Measurements from ENCODE around the gene CD300LF.

CD300LF gene

DNA sequence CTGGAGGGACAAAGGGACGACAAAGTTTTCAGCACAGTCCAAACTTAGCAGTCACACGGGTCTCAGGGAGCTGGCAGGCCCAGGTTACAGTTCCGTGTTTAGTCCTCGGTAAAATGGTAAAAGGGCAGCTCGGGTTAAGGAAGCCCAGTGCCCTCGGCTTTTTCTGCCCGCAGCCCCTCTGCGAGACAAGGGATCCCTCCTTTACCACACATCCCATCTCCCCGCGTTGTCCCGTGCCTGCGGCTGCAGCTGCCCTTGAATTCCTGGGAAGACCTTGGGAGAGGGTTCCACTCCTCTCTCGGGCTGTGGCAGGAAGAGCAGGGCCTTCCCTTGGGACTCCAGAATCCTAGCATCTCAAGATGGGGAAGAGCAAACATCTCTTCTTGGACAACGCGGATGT lies 17.1 kb upstream of the CD300LF start:
- DNase-seq (ENCODE audit: low read depth): no peak

DNA sequence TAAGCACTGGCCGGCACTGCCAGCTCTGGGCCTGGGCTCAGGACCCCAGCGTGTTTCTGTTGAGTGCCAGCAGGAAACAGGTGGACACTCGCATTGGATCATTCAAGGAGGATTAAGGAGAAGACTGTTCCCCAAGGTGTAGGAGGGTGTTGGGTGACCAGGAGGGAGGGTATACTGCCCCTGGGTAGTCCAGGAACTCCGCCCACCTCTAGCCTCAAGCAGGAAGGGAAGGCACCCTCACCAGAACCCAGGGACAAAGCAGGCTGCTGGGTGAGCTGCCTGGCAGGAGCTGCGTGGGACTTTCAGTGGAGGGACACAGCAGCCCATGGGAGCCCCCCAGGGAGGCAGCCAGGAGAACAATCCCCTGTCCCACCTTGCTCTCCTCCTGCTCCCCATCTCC lies 16.6 kb upstream of the CD300LF start:
- no peak for DNase-seq (ENCODE audit: low read depth)

DNA sequence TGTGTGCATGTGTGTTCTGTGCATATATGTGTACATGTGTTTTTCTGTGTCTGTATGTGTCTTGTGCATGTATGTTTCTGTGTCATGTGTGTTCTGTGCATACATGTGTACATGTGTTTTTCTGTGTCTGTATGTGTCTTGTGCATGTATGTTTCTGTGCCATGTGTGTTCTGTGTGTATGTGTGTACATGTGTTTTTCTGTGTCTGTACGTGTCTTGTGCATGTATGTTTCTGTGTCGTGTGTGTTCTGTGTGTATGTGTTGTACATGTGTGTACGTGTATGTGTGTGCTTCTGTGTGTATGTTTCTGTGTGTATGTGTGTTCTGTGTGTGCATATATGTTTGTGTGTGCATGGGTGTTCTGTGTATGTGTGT lies 16.0 kb upstream of the CD300LF start:
- DNase-seq (ENCODE audit: low read depth): no peak

DNA sequence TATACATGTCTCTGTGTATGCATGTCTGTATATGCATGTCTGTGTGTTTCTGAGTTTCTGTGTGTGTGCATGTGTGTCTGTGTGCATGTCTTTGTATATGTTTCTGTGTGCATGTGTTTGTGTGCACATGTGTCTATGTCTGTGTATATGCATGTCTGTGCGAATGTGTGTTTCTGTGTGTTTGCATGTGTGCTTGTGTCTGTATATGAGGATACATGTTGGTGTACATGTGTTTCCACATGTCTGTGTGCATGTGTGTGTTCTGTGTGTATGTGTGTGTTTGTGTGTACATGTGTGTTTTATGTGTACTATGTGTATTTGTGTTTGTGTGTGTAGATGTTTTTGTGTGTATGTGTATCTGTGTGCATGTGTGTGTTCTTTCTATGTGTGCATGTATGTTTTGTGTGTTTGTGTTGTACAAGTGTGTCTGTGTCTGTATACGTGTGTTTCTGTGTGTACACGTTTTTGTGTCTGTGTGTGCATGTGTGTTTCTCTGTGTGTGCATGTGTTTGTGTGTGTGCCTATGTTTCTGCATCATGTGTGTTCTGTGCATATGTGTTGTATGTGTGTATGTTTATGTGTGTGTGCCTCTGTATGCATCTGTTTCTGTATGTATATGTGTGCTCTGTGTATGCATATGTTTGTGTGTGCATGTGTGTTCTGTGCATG lies 15.4 kb upstream of the CD300LF start:
- no peak for DNase-seq (ENCODE audit: low read depth)

DNA sequence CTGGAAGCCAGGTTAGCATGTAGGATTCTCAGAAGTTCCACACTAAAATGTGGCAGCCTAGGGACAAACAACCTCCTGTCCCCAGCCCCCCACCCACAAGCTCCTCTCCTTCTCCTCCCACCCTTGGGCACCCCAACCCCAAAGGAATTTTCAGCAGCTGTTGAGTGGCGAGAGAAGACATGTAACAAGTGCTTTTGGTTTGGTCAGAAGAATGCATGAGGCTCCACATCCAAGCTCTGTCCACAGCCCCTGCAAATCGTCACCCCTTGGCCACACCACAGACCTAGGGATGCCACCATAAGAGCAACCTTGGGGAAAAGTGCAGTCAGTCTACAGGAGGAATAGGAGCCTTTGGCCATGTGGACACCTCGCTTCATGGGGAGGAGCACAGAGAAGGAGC lies 12.4 kb upstream of the CD300LF start:
- no peak for DNase-seq (ENCODE audit: low read depth)

DNA sequence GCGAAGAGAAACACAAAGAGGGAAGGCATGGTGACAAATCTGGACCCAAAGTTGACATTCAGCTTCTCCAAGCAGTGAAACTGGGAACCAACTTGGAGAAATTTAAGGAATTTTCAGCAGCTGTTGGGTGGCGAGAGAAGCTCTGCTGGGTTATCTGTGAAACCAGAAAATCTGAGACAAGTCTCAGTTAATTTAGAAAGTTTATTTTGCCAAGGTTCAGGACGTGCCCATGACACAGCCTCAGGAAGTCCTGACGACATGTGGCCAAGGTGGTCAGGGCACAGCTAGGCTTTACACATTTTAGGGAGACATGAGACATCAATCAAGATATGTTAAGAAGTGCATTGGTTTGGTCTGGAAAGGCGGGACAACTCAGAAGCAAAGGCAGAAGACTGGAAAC lies 11.2 kb upstream of the CD300LF start:
- DNase-seq (ENCODE audit: low read depth): no peak

DNA sequence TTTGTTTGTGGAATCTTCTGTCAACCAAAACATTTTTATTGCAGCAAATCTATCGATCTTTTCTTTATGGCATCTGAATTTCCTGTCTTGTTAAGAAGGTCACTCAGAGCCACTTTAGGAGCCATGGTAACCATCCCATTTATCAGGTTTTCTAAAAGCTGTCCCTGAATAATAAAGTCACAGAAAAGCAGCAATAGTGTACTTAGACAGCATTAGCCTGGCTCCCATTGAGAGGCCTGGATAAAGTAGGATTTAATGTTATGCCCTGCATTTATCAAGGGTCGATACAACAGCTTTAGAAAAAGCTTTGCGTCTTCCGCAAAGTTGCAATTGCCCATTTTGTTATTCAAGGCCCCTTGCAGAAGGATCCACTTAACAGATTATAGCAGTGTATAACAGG lies 10.1 kb upstream of the CD300LF start:
- DNase-seq (ENCODE audit: low read depth): no peak

DNA sequence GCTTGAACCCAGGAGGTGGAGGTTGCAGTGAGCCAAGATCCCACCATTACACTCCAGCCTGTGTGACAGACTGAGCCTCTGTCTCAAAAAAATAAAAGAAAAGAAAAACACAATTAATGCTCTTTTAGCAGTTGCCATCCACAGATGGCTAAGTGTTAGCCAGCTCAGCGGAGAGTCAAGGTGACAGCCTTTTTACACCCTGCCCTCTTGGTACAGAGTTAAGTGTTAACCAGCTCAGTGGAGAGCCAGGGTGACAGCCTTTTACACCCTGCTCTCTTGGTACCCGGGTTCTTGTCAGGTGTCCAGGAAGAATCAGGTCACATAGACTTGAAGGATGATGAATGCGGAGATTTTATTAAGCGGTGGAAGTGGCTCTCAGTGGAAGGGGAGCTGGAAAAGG lies 7.8 kb upstream of the CD300LF start:
- no peak for DNase-seq (ENCODE audit: low read depth)

DNA sequence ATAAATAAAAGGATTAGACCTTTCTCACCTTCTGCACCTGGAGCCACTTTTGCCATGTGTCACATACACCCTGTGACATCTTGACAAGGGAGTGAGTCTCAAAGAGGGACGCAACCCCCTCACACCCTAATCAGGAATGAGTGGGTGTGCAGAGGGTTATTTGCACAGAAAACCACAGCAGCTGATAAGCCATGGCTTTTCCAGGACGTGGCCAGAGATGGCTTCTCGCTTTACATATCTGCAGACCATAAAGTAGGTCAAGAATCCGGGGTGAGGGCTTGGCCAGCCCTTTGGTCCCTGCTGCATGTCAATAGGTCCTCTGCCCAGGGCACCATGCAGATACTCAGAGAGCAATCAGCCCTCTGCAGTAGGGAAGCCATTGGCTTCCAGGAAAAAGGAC lies 2.4 kb upstream of the CD300LF start:
- no peak for DNase-seq (ENCODE audit: low read depth)

DNA sequence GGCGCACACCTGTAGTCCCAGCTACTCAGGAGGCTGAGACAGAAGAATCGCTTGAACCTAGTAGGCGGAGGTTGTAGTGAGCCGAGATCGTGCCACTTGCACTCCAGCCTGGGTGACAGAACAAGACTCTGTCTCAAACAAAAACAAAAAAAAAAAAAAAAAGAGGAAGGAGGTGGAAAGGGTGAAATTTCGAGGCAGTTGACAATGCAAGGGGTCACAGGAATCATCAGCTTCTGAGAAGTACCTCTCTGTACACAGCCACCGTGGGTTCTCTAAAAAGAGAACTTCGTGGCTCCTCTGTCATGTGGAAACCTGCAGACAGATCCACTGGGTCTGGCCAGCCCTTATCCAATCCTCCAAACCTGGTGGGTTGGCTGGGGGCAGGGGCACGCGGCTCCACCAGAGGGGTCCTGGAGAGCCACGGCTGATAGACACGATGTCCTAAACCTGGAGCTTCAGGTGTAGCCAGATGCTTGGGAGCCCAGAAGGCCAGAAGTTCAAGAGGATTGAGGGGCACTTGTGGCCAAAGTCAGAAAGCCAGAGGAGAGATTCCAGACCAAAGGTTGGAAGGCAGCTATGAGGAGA lies 540 bp upstream of the CD300LF start:
- DNase-seq (ENCODE audit: low read depth): no peak

DNA sequence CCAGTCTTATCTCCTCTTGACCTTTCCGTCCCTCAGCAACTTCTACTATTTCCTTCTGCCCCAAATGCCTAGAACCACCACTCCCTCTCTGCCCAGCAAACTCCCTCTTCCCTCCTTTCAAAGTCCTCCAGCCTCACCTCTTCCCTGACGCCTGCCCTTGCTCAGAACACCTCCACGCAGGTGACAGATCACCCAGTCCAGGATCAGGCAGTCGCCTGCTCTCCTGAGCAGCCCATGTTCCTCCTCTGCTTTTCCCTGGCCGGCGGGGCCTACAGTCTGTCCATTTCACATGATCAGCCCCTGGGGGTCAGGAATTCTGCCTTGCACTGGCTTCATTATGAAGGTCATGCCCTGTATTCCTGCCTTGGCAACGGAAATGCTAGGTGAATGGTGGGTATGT lies 422 bp downstream of the CD300LF start:
- no peak for DNase-seq (ENCODE audit: low read depth)

DNA sequence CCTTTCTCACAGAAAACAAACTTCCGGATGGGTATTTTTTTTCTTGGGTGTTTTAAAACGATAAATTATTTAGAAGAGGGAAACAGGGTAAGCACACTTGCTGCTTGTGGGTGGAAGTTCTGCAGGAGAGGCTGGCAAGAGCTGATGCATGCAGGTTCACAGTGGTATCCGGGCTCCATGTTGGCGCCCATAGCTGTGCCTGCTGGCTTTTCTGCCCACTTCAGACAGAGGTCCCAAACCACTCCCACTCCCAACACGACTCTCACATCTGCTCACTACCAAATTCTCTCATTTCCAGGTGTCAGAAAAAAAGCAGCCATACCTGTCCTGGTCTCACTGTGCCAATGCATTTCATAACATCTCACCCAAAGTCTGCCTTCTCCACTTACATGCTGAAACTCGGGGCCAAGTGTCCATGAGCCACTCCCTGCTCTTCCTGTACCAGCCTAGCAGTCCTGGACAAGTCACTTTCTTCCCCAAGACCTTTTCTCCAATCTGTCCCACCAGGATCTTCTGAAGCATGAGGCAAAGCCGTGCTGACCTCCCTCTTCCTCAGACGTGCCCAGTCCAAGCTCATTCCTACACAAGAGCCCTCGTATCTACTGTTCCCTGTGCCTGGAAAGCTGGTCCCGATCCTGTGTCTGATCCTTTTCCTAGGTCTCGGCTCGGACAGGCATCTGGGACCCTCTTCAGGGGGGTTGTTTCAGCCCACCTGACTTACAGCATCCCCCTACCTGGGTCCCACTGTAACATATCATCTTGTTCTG lies 1.5 kb downstream of the CD300LF start:
- no peak for DNase-seq (ENCODE audit: low read depth)

DNA sequence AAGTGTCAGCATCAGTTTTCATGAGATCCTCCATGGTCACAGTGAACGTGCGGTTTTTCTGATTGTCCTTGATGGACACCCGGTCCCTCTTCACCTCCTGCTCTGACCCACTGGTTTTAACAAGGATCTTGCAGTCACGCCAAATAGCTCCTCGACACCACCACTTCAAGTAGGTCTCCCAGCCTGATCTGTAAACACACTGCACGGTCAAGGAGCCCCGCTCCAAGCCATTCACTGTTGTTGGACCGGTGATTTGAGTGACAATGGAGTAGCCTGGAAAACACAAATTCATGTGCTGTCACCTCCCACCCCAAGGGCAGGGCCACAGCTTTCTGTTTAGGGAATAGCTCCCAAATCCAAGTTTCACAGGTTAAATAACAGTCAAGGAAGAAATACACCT lies 8.2 kb downstream of the CD300LF start:
- no peak for DNase-seq (ENCODE audit: low read depth)

DNA sequence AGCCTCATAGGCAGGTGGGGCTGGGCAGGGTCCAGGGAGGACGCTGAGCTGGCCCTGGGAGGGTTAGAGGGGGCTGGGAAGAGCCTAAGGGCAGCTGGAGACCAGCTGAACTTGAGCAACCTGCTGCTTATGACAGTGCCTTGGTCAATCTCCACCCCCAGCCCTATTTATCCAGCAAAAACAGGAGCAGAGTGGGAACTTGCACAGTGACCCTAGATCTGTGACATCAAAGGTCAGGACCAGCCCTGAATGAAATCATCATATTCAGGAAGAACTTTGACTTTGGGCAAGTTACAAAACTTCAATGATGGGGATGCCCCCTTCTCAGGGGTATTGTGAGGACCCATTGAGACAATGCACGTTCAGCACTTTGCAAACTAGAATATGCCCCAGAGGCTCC lies 9.4 kb downstream of the CD300LF start:
- DNase-seq (ENCODE audit: low read depth): no peak

DNA sequence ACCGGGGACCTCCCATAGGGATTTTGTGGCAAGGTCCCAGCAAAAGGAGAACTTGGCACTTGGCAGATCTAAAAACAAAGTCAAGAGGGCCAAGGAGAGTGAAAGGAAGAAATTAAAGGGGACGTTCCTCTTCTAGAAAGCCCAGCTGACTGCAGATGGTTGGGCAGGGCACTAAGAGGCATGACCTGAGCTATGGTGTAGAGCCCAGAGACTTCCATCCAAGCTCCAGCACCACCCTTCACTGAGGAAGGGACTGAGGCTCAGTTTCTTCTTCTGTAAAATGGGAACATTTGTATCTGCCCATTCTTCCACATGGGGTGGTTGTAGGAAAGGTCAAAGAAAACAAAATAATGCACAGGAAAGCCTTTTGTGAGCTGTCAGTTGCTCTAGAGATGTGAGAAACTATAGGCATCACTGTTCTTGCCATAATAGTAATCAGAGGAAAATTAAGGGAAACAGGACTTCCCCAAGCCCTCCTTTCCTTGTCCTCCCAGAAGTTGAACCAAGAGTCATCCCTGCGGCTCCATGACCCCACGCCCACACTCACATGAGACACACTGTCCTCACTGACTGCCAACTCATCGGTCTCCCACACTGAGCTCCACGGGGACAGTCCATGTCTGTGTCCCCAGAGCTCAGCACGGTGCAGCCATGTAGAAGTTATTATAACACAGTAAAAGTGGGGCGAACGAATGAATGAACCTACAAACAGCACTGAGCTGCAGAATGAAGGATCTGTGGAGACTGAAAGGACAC lies 10.4 kb downstream of the CD300LF start:
- DNase-seq (ENCODE audit: low read depth): no peak

DNA sequence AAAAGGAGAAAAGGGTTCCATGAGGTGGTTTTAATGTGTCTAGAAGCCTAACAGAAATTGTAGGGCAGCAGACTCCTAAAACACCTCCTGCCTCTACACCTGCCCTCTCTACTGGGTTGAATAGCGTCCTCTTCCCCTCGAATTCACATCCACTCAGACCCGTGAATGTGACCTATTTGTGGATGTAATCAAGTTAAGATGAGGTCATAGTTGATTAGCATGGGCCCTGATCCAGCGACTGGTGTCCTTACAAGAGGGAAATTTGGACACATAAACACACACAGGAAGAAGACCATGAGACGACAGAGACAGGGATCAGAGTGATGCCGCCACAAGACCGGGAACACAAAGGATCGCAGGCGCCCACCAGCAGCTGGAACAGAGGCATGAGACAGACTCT lies 13.5 kb downstream of the CD300LF start:
- DNase-seq (ENCODE audit: low read depth): no peak

DNA sequence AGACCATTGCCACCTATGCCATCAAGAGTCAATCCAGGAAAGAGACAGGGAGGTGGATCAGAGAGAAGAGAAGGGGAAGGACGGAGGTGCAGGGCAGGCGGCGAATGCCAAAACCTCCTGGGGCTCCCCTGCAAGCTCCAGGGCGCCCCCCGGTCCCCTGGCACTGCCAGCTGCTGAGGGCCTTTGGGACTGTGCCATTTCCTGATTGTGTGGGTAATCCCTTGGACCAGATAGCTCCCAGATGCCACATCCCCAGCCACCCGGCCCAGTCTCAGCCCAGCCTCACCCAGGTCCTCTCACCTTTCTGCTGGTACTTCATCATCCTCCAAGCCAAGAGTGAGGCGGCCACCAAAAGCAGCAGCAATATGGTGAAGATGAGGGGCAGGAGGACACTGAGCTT lies 14.7 kb downstream of the CD300LF start:
- DNase-seq (ENCODE audit: low read depth): no peak

DNA sequence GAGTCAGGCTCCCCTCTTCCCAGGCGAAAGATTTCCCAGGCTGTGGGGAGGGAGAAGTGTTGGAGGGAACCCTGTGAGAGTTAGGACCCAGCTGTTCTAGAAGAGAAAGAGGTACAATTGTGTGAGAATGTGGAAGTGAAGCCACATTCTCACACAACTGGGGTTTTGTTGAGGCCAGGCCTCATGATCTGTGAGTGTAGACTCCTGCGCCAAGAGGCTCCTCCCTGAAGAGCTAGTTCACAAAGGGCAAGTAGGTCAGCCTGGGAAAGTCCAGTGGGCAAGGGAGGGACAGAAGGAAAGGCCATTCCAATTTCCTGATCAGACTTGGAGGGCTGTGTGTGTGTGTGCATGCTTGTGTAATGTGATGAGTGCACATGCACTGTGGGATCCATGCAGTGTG lies 15.2 kb downstream of the CD300LF start:
- no peak for DNase-seq (ENCODE audit: low read depth)

DNA sequence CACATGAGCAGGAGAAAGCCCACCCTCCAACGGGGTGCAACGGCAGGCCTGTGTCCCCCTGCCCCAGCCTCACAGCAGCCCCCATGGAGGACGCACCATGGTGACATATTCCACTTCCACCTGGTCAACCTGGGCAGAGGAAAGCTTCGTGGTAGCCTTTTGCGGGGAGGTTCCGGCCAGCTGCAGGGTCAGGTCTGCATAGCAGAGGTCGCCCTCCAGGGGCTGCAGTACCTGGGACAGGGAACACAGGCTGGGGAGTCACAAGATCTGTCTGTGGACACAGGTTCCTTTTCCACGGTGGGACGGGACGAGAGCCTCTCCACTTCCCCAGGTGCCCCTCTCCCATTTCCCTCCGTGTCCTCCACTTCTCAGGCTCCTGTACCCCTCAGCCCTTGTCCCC lies 17.1 kb downstream of the CD300LF start:
- DNase-seq (ENCODE audit: low read depth): no peak

DNA sequence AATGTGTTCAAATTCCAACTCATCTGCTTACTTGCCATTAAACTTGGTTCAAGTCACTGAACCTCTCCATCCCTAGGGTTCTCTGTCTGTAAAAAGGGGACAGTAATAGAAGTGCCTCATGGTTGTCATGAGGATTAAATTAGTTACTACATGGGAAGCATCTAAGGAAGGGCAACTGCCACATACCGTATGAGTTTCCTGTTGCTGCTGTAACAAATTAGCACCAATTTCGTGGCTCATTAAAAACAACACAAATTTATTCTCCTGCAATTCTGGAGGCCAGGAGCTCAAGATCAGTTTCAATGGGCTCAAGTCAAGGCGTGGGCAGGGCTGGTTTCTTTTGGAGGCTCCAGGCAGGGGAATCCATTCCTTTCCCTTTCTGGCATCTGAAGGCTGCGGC lies 18.6 kb downstream of the CD300LF start:
- DNase-seq (ENCODE audit: low read depth): no peak

DNA sequence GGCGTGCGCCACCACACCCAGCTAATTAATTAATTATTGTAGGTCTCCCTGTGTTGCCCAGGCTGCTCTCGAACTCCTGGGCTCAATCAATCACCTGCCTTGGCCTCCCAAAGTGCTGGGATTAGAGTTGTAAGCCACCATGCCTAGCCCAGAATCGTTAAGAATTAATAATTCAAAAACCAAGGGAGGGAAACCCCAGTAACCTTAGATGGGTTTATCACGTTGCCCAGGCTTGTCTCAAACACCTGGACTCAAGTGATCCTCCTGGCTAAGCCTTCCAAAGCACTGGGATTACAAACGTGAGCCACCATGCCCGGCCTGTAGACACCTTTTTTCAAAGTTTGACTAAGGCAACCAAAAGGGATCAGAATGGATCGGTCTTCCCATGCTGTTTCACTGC lies 21.6 kb downstream of the CD300LF start:
- DNase-seq (ENCODE audit: low read depth): no peak

DNA sequence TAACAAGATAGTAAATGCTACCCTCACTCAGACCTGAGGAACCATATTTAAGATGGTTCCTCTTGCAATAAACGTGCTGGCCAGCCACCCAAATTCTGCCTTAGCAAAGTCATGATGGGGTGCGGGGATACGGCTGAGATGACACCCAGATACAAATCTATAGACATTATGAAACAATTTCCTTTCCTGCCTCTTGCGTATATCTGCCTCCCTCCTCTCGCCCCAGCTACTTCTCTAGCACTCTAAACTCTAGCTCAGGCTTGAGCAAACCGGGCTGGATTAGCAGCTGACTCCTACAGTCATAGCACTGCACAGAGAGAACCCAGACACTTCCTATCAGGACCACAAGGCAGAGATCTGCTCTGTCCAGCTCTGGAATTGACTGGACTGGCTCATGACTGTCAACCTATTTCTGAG lies 22.3 kb downstream of the CD300LF start:
- DNase-seq (ENCODE audit: low read depth): no peak

DNA sequence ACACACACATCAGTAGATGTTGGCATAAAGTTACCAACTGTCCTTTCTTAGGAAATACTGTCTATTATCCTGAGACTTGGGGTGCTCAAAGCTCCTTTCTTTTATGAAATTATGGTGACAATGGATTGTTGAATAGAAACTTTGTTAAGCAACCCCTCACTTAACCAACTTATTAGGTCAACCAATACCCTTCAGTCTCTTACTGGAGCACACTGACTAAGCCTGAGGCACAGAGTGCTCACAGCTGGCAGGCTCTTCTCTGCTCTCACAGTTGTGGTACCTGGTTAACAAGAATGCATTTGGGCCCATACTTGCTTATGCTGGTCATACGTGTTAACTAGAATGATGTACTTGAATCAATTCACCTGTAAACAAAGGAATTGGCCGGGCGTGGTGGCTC lies 24.8 kb downstream of the CD300LF start:
- DNase-seq (ENCODE audit: low read depth): no peak

Data from activated T-cell treated with anti-CD3 and anti-CD28 coated beads for 24 hours (primary cell).